KG1 (cell line): ENCODE data around the gene FOXN3.
"Not testable (repeated sequence)": the region's sequence is repeated elsewhere in the genome, so short reads cannot be mapped to it uniquely, and the experiment has no call there.

ENCODE experiments used
- DNase-seq: peaks from one replicate; lab custom pipeline; 2025; lab: John Stamatoyannopoulos, UW

The FOXN3 gene

DNA sequence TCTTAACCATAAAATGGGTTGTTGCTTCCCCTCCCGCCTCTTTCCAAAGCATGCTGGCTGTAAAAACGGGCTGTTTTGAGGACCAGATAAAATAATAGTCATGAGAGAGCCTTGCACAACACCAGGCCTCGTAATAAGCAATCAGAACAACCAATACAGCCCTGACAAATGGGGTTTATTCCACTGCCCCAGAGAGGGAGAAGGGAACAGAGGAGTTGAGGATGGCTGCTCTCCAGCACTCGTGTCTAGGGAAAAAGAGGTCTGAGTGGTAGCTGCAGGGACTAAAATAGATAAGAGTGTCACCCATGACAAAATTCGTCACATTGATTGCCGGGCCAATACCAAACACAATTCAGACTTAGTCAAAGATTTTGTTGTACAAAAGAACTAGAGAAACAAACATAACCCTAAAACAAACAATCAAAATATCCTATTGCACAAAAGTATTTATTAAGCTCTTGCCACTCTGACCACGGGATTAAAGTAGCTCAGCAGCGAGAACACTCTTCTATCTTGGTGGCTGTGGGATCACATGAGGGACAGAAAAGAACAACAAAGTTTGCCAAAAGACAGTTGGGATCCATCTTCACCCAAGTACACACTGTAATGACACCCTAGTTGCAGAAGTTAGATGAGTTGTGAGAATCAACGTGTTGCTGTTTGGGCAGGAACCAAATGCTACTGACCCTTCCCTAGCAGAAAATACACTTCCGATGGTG, 188.0 kb downstream of the FOXN3 start:
- DNase-seq: no peak

DNA sequence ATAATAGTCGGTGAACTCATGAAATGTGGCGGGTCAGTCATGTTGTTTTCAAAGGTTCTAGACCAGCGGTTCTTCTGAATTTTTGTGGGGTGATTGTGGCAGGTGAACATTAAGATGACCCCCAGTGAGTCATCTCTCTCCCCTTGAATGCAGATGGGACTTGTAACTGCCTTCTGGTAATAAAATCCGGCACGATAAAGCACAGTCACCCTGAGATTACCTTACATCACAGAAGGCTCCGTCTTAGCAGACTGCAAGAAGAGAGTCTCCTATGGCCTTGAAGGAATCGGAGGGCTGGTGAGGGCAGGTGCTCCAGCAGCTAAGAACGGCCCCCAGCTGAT, 189.6 kb downstream of the FOXN3 start:
- no peak for DNase-seq

DNA sequence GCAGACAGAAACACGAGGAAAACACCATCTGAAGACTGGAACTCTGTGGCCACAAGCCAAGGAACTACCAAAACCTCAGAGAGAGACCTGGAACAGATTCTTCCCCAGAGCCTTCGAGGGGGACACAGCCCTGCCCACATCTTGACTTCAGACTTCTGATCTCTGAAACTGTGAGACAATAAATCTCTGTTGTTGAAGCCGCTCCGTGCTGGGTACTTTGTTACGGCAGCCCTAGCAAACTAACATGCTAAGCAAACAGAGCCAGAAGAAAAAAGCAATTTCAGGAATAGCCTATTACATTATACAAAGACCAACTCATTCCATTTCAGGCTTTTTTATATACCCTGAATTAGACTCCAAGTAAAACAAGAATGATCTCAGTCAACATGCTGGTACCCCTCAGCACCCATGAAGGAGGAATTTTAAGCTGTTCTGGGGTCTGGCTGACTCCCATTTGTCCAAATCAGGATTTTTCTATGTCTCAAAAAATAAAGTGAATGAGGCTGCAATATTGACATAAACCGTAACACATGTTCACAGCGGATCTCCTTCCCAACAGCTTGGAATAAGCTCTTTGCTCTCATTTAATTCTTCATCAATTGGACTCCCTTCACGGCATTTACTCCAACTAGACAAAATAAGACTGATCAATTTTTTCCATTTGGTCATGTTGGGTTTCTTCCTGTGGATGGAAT, 190.1 kb downstream of the FOXN3 start:
- DNase-seq: no peak

DNA sequence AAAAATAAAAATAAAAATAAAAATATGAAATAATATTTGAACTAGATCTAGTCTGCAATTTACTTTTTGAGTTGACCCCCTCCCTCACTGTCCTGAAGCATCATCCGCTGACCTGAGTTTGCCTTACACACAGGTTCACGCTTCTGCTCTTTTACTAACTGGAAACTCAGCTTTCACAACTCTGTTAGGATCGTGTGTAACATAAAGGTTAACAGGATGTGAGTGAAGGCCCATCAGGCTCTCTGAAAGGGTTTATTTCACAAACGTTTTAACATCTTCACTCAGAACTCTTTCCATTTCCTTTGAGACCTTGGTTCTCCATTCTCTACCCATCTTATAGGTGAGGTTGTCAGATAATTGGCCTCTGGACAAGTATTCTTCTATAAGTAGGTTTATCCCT, 191.4 kb downstream of the FOXN3 start:
- no peak for DNase-seq

DNA sequence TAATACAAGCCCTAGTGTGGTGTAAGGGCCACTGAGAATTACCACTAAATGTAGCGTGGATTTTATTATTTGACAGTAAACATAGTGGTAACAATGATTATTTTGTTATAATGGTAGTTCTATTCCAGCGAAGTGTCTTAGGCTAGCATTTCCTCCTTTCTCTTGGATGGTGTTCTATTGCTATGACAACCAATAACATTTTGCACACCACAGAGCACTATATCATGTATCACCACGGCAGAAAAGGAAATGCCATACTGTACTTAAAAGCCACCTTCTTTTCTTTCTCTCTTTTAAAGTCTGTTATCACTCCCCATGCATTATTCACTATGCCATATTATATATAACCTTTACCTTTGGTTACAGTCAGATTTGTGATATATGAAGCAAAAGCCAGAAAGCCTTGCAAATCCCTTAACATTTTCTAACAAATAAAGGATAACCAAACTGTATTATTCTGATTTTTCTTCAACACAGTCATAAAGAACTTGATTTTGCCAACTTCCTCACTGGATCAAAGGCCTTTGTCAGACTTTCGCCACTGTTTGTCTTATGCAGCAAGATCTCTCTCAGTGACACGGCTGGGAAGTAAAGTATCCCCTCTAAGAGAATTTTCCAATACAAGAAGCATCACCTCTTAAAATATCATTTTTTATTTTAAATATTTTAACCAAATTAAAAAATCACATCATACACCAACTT, 195.8 kb downstream of the FOXN3 start:
- no peak for DNase-seq

DNA sequence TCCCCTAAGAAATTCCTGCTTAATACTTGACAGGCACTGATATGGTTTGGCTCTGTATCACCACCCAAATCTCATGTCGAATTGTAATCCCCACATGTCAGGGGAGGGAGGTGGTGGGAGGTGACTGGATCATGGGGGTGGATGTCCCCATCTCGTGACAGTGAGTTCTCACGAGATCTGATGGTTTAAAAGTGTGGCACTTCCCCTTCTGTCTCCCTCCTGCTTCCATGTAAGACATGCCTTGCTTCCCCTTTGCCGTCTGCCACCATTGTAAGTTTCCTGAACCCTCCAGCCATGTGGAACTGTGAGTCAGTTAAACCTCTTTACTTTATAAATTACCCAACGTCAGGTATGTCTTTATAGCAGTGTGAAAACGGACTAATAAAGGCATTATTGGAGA, 198.0 kb downstream of the FOXN3 start:
- no peak for DNase-seq

DNA sequence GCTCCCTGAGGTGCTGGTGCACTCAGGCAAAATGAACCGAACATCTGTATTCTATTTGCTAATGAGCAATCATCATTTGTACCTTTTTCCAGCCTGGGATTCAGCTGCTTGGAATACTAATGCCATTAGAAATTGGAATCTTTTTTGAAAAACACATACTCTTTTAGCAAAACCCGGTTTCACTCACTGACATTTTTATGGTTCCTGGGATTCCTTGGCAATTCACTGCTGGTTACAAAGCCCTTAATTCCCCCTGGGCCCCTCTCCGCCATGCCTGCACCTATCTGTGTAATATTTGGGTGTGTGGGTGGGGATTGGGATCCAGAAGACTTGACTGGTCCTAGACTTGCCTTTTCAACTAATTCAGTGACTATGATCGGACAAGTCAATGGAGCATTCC, 199.1 kb downstream of the FOXN3 start:
- no peak for DNase-seq

DNA sequence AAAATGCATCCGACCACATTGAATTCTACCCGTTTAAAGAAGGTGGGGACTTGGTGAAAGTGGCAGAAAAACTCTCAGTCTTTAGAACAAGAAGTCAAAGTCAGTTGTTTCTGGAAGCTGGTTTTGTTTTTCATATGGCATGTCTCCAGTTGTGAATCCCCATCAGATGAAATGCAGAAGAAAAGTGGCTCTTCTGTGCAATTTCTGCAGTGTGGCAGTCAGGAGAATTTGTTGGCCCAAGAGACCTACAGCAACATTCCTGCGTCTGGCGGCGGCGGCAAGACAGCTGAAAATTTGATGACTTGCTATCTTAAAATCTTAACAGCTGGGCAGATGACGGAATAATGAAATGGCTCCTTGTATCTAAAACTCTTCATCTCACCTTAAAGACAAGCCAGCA, 201.5 kb downstream of the FOXN3 start:
- no peak for DNase-seq

DNA sequence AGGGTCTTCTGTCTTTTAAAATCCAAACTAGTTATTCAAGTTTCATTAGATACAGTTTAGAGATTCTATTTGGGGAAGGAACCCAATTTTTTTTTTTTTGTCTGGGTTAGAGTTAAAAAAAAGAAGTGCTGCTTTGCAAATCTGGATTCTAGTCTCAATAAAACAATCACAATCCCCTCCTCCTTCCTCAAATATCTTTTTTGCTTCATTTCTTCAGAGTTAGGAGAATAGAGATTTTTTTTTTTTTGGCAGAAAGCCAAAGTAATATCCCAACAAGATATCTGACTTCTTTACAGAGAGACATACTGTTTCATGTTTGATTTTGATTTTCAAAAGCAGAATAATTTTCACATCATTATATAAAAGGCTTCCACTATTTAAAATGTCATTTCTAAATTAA, 201.9 kb downstream of the FOXN3 start:
- DNase-seq: no peak

DNA sequence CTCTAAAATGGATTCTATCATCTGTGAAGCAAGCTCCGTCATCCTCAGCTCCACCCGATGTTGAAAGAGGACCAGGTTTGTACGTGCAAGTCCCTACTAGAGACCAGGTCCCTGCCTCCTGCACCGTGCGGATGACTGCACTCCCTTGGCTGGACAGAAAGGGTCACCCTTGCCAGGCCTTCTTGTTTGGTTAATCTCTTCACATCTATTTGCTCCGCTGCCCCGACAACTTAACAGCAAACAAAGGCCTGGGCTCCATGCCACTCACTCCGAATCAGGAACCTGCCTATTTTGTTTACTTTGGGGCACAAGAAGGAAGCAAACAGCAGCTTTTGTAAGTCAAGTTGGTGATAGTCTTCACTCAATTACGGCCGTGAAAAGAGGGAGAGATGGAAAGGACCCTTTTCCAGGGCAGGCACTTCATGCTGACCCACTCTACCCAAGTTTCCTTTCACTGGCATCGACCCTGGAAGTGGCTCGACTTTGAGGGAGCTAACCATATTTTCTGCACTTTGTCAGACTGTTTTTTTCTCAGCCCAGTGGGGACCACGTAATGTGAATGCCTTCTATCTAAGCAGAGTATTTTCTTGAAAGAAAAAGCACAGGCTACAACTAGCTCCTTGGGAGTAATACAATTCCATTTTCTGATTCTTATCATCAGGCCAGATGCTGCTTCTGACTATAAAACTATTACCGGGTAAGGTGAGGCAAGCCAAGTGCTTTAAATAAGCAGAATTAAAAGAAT, 202.6 kb downstream of the FOXN3 start:
- no peak for DNase-seq

DNA sequence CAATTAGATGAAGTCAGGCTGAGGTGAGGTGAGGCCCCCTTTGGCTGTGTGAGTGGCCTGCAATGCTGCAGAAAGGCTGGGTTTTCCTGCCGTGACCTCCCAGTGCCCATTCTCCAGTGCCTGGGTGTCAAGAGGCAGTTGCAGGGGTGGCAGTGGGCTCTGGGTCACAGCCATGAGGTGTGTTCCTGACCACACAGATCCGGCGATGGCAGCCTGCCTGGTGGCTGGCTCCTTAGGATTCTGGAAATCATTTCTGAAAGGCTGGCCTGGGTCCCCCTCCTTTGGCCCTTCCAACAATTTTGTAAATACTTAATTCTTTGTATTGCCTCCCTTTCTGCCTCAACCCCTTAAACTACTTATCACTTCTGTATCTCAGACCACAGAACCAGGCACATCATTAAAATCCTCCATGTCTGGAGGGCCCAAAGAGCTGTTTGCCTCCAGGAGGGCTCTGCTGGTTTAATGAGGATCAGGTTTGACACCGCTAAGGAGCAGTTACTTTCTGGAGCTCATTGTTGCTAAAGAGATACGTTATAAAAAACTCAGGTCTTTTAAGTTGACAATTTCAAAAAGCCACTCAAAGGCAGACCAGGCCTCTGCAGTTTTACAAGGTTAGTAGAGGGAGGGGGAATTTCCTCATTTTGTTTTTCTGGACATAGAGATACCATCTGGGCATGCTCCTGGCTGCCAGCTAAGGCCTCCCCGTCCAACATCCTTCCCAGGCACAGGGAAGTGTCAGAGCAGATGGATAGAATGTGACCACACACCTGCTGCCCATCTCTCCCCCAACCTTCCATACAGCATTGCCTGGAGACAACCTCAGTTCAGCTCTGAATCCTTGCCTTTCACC, 204.4 kb downstream of the FOXN3 start:
- DNase-seq: no peak

DNA sequence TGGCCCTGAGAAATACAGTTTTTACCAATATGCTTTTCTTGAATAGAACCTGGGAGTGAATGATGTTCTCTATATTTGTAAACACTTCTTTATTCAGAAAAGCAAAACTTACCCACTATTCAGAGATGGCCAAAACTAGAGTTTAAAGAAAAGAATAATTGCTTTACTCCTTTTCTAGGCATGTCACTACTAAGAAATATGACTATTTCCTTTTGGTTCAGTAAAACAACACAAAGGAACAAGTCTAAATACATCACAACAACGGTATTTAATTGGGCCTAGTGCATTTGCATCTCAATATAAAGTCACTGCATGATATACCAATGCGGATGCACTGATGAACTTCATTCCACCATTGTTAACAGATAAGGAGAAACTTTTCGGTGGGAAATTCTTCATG, 207.5 kb downstream of the FOXN3 start:
- no peak for DNase-seq

DNA sequence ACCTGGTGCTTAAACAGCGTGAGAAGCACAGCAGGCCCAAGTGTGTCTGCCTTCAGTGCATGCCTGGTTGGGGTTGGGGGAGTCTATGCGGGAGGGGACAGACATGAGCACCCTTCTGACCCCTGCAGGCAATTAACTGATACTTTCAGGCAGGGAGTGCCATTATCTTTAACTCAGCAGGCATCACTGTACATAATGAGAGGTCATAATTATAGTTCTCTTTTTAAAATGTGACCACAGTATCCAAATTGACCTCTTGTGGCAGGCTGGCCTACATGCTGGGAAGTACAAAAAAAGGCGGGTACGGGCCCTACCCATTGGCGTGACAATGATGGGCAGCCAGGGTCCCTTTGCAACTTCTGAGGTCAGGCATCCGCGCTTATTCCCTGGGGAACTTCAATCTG, 209.1 kb downstream of the FOXN3 start:
- DNase-seq: no peak

DNA sequence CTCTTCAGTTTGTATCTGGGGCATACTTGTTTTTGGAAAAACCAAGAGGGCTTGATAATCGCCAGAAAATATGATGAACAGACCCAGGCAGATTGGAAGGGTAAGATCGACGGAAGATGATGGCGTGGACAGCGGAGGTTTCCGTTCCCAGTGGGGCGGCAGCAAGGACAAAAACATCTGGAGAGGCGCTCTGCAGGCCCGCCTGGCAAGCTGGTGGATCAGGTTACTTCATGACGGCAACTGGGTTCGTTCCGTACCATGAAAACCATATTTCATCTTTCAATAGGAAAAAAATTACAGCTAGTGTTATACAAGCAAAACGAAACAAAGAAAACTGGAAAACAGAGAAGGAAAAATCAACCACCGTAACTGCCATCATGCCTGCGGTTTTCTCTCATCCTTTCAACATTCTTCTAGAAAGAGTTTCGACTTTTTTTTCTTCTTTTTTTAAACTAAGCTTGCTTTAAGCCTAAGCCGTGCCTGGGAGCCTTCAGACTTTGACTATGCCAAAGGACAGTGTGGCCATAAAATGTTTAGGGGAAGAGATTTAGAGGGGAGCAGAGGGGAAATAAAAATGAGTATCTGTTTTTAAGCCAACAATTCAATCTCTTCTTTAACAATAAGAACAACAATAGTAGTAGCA, 210.5 kb downstream of the FOXN3 start:
- no peak for DNase-seq

DNA sequence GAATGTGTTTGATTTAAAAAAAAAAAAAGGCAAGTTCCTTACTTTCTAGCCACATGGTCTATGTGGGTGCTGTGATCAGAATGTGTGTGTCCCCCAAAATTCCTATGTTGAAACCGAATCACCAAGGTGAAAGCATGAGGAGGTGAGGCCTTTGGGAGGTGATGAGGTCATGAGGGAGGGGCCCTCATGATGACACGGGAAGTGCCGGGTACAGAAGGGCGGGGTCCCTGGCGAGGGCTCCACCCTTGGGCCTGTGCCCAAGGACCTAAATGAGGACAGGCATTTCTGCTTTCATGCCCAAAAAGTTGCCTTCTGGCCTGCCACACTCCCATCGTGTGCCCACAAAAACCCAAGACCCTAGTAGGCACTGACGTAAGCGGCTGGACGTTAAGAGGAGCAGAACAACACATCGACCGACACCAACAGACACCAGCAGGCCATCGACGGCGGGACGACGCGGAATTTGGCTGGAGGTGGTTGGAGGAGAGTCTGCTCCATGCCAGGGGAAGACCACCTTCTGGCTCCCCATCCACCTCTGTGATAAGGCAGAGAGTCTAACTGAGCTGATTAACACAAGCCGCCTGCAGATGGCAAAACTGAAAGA, 211.8 kb downstream of the FOXN3 start:
- DNase-seq: no peak

DNA sequence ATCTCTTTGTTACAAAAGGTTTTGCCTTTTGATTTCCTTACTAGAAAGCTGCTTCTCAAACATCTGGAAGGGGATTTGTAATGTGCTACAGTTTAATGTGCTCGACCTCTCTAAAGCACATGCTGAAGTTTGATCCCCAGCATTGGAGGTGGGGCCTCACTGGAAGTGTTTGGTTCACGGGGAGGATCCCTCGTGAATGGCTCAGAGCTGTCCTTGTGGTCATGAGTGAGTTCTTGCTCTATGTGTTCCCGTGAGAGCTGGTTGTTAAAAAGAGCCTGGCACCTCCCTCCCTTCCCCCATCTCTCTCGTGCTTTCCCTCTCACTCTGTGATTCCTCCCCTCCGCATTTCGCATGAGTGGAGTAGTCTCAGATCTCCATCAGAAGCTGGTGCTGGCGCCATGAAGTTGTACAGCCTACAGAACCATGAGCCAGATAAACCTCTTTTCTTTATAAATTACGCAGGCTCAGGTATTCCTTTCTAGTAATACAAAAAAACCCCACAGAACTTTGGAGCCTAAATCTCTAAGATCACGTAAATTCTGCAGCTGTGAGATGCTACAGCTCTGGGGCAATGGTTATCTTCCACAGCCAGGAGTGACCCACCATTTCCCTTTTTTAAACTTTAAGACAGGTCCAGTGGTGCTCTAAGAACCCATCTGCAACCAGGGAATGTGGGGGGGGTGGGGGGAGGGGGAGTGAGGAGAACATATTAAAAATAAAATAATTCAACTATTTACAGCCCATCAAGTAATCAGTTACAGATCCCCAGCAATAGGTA, 214.4 kb downstream of the FOXN3 start:
- DNase-seq: no peak

DNA sequence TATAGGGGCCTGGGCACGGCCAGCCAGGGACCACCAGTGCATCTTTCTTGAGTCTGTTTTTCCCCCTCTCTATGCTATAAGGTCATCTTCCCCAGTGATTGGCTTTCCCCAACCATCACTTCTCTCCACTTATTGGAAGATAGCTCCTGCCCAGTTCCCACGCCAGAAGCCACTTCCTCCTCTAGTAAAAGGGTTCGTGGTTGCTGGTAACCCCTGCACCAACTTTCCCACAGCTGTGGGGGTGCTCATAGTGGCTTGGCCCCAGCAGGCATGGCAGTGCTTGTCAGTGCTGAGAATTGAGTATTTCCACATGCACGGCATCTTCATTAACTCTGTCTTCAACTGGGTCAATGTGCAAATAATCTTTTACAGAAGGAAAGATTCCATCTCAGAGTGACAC, 215.4 kb downstream of the FOXN3 start:
- DNase-seq: no peak

DNA sequence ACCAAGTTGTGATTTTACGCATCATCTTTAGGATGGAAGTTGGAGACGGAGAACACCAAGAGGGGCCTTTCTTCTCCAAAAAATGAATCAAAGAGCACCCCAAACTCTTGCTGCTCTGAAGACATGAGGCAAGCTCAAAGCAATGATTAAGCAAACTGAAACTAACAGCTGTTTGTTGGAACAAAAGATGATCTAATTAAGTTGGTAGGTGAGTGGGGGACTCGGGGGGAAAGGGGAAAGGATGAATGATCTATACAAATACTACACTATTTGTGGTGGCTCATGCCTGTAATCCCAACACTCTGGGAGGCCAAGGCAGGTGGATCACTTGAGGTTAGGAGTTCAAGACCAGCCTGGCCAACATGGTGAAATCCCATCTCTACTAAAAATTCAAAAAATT, 217.7 kb downstream of the FOXN3 start:
- not testable (repeated sequence) for DNase-seq

DNA sequence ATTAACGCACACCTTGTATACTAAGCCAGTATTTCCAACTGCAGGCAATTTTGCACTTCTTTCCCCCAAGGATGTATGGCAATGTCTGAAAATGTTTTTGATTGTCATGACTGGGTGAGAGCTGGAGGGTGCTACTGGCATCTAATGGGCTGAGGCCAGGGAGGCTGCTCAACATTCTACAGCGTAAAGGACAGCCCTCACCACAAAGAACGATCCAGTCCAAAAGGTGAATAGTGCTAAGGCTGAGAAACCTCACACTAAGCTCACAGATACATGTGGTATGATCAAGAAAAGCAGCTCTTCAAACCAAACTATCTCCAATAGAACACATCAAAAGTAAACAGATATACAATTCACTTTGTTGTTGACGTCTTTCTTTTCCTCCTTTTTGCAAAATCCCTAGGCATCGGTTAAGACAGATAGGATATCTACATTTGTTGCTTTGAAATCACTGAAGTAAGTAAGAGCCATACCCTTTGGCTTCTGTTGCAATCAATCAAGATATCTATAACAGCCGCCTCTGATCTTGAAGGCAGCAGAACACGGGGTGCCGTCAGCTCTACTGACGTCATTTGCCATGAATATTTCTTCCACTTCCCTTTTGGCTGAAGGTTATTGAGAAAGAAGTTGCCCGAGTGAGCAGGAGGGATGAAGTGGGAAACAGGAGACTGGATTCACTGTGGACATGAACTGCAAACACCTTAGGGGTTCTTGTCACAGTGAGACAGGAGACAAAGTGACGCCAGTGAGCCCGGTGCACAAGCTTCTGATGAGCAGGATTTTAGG, 218.3 kb downstream of the FOXN3 start:
- no peak for DNase-seq
